DND-41 (cell line): ENCODE results near the gene HERC3.

Experiments used
- ATAC-seq: fragments of 200-7000 bp; cut with Tn5 transposase; 3 replicates; pipeline ENCODE4 v1.9.1; 2021; ENCODE audit warnings: low read depth; ENCODE audit not compliant: insufficient read depth
- DNase-seq: peaks from one replicate; pipeline ENCODE4 v3.0.0-alpha.2; 2020
- H2AFZ ChIP-seq: 2 replicates; pipeline ENCODE4 v1.6.0; 2012; ENCODE audit warnings: low read depth, low read length
- H3K27ac ChIP-seq: 2 replicates; pipeline ENCODE4 v1.5.1; 2012; ENCODE audit warnings: low read length, inconsistent platforms
- H3K27me3 ChIP-seq: fragments of 200-600 bp; sonication (generic); 2 replicates; pipeline ENCODE4 v1.6.0; 2012; ENCODE audit warnings: low read length, mild to moderate bottlenecking, inconsistent platforms; ENCODE audit not compliant: insufficient read depth, poor library complexity
- H3K36me3 ChIP-seq: 2 replicates; pipeline ENCODE4 v1.5.1; 2012; ENCODE audit warnings: low read length, inconsistent platforms; ENCODE audit not compliant: insufficient read depth
- H3K4me1 ChIP-seq: 2 replicates; pipeline ENCODE4 v1.5.1; 2012; ENCODE audit warnings: mild to moderate bottlenecking, low read length; ENCODE audit not compliant: insufficient read depth
- H3K4me2 ChIP-seq: 2 replicates; pipeline ENCODE4 v1.6.0; 2012; ENCODE audit warnings: mild to moderate bottlenecking, moderate library complexity, low read length, inconsistent platforms; ENCODE audit not compliant: insufficient read depth
- H3K4me3 ChIP-seq, 2 experiments: fragments of 200-600 bp in 1 of 2; shearing (Covaris generic) in 1 of 2; 2 replicates each; pipeline ENCODE4 v1.5.1; 2012 to 2016; ENCODE audit warnings: inconsistent platforms in 2 of 2, low read length in 2 of 2, mild to moderate bottlenecking in 2 of 2, low read depth in 1 of 2, moderate library complexity in 1 of 2
- H3K79me2 ChIP-seq: 2 replicates; pipeline ENCODE4 v1.6.0; 2012; ENCODE audit warnings: low read length, inconsistent platforms; ENCODE audit not compliant: insufficient read depth
- H3K9ac ChIP-seq: 2 replicates; pipeline ENCODE4 v1.6.0; 2012; ENCODE audit warnings: low read depth, mild to moderate bottlenecking, inconsistent platforms, low read length, moderate library complexity
- H3K9me3 ChIP-seq: 2 replicates; pipeline ENCODE4 v1.5.1; 2012; ENCODE audit warnings: low read length, moderate library complexity, mild to moderate bottlenecking, inconsistent platforms; ENCODE audit not compliant: insufficient read depth, severe bottlenecking
- H4K20me1 ChIP-seq: 2 replicates; pipeline ENCODE4 v1.6.0; 2012; ENCODE audit warnings: low read length; ENCODE audit not compliant: insufficient read depth
- EZH2 ChIP-seq: IDR thresholded peaks from 3 replicates; pipeline ENCODE4 v1.6.1; 2012; ENCODE audit warnings: borderline replicate concordance, low read depth, mild to moderate bottlenecking, moderate library complexity, low read length, inconsistent platforms; ENCODE audit not compliant: severe bottlenecking
- TF ChIP-seq, protein P1 (sequence below): IDR thresholded peaks from 2 replicates; pipeline ENCODE4 v1.5.1; 2012; ENCODE audit warnings: borderline replicate concordance, low read length, moderate library complexity, mild to moderate bottlenecking; ENCODE audit not compliant: poor library complexity, severe bottlenecking; ENCODE audit errors: extremely low read depth

Gene HERC3

DNA sequence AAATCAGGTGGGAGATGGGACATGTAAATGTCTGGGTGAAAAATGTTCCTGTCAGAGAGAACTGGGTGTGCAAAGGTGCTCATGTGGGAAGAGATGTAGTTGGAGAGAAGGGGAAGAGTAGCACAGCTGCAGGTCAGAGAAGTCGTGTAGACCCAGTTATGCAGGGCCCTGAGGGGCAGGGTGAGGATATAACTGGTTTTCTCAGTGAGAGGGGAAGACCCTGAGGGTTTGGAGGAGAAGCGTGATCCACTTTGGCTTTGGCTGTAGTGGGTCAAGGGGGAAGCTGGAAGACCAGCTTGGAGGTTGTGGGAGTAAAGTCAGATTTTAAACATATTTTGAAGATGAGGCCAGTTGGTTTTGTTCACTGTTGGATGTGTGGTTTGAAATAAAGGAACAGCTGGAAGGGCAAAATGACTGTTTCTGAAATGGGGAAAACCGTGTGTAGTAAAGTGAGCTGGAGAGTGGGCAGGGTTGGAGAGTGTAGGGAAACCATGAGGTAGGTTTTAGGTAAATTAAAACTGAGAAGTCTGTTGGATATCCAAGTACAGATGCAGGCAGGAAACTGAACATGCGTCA, 61.2 kb downstream of the HERC3 start:
- no peak overlapping the region for H3K4me2 ChIP-seq
- 0 out of 2 replicates have a peak, but pooled peaks cover 3% of the 10 kb centered on the region for H4K20me1 ChIP-seq
- no peak for TF ChIP-seq EZH2
- TF ChIP-seq, protein P1, sequence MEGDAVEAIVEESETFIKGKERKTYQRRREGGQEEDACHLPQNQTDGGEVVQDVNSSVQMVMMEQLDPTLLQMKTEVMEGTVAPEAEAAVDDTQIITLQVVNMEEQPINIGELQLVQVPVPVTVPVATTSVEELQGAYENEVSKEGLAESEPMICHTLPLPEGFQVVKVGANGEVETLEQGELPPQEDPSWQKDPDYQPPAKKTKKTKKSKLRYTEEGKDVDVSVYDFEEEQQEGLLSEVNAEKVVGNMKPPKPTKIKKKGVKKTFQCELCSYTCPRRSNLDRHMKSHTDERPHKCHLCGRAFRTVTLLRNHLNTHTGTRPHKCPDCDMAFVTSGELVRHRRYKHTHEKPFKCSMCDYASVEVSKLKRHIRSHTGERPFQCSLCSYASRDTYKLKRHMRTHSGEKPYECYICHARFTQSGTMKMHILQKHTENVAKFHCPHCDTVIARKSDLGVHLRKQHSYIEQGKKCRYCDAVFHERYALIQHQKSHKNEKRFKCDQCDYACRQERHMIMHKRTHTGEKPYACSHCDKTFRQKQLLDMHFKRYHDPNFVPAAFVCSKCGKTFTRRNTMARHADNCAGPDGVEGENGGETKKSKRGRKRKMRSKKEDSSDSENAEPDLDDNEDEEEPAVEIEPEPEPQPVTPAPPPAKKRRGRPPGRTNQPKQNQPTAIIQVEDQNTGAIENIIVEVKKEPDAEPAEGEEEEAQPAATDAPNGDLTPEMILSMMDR, result no peak
- DNase-seq, result no peak
- no peak overlapping the region for H2AFZ ChIP-seq
- H3K79me2 ChIP-seq, result no peaks in the 10 kb centered on the region
- no peak overlapping the region for H3K4me3 ChIP-seq
- no peaks in the 10 kb centered on the region for H3K27me3 ChIP-seq
- ATAC-seq, result no peak
- H3K27ac ChIP-seq, result no peak overlapping the region
- peaks cover 27% of the 10 kb centered on the region for H3K36me3 ChIP-seq
- H3K9ac ChIP-seq, result no peak overlapping the region
- H3K4me1 ChIP-seq, result no peaks in the 10 kb centered on the region
- H3K9me3 ChIP-seq, result no peaks in the 10 kb centered on the region

DNA sequence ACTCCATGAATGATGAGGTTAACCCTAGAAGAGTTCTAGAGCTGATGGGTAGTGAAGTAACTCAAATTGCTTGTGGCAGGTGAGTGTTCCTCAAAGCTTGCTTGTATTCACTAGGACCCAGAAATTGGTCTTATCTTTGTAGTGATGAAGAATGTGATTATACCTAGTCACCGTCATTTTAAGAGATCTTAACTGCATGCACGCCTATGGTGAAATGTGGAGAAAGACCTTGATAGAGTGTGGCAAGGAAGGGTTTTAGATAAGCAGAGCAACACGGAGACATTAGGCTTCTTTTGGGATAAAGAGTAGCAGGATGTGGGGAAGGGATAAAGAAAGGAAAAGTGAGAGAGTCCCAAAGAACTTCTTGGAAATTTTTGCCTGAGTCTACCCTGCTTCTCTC, 62.9 kb downstream of the HERC3 start:
- DNase-seq, result no peak
- Histone ChIP-seq H2AFZ (no peak overlapping the region), H3K9me3 (no peaks in the 10 kb centered on the region), H3K27me3 (no peaks in the 10 kb centered on the region), H3K4me1 (no peaks in the 10 kb centered on the region), H3K79me2 (no peaks in the 10 kb centered on the region), H3K27ac (no peak overlapping the region), H4K20me1 (no peaks in the 10 kb centered on the region), H3K4me2 (no peak overlapping the region), H3K4me3 (no peak overlapping the region), H3K9ac (no peak overlapping the region), H3K36me3 (peaks cover 27% of the 10 kb centered on the region)
- no peak for ATAC-seq
- TF ChIP-seq, protein P1, result no peak
- TF ChIP-seq EZH2, result no peak

DNA sequence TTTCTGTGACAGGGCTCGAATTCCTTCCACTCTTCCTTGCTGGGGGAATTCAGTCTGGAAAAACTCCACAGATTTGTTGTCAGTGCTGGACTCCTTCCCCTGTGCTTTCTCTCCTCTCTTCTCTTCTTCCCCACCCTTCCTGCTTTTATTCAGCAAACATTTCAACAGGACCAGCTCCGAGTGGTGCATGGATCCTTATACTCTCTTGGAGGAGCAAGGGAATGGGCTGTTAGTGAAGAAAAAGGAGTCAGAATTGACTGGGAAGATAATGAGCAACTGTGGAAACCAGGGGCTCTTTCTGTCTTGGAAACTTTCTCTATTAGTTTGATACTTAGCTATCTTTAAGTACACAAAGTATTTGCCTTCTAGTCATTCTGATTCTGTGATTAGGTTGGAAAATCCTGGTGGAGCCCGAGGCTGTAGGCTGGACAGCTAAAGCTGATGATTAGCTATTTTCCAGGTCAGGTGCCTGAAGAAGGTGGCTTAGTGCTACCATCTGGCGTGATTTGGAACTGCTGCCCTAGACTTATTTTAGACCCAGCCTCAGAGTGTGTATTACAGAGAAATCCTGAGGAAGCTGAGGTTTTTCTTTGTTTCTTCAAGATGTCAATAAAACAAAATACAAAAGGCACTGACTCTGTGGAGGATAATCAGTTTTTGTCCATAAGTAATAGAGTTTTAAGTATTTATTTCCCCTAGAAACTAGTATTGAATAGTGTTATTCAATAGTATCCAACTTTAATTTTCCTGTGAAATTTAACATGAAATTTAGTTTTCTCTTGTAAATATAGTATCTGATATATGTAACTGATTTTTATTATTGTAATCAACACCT, 67.0 kb downstream of the HERC3 start:
- Histone ChIP-seq H3K79me2 (no peaks in the 10 kb centered on the region), H3K4me3 (no peak overlapping the region), H4K20me1 (no peaks in the 10 kb centered on the region), H2AFZ (no peak overlapping the region), H3K9ac (no peak overlapping the region), H3K4me1 (no peaks in the 10 kb centered on the region), H3K27ac (no peak overlapping the region), H3K36me3 (peaks cover 29% of the 10 kb centered on the region), H3K4me2 (no peak overlapping the region), H3K9me3 (no peaks in the 10 kb centered on the region), H3K27me3 (no peaks in the 10 kb centered on the region)
- DNase-seq, result peak; percentile 14
- TF ChIP-seq, protein P1, result peak; percentile 54
- no peak for TF ChIP-seq EZH2
- peak; percentile 80 for ATAC-seq
